ENCODE measurements around the gene KCNQ1.

The KCNQ1 gene

GRCh38 chr11:2571598-2572281, 126.9 kb downstream of the KCNQ1 start:
- H3K4me3 ChIP-seq (ENCODE audit: severe bottlenecking) = no peak overlapping the region
- H3K27me3 ChIP-seq (ENCODE audit: insufficient read depth, poor library complexity, severe bottlenecking) = no peaks in the 10 kb centered on the region
- no peaks in the 10 kb centered on the region for H3K9me3 ChIP-seq (ENCODE audit: severe bottlenecking)
- TF ChIP-seq CTCF (IDR thresholded peaks at IDR 0.05; ENCODE audit: poor library complexity, severe bottlenecking) = no peak
- H3K27ac ChIP-seq (ENCODE audit: poor library complexity, severe bottlenecking) = no peak overlapping the region
- ATAC-seq (ENCODE audit: low read depth) (no peak), DNase-seq (ENCODE audit: low spot score) (peak; percentile 56)
- no peaks in the 10 kb centered on the region for H3K36me3 ChIP-seq (ENCODE audit: low read depth)
- no peaks in the 10 kb centered on the region for H3K4me1 ChIP-seq (ENCODE audit: insufficient read depth, poor library complexity, severe bottlenecking)

- H3K27me3 ChIP-seq (ENCODE audit: insufficient read depth, poor library complexity, severe bottlenecking) = no peaks in the 10 kb centered on the region
- no peak for ATAC-seq (ENCODE audit: low read depth)
- H3K36me3 ChIP-seq (ENCODE audit: low read depth) = no peaks in the 10 kb centered on the region
- H3K4me1 ChIP-seq (ENCODE audit: insufficient read depth, poor library complexity, severe bottlenecking) = no peaks in the 10 kb centered on the region
- DNase-seq (ENCODE audit: low spot score) = no peak
- H3K4me3 ChIP-seq (ENCODE audit: severe bottlenecking) = no peak overlapping the region
- H3K27ac ChIP-seq (ENCODE audit: poor library complexity, severe bottlenecking) = no peak overlapping the region
- TF ChIP-seq CTCF (IDR thresholded peaks at IDR 0.05; ENCODE audit: poor library complexity, severe bottlenecking) = no peak
- H3K9me3 ChIP-seq (ENCODE audit: severe bottlenecking) = no peaks in the 10 kb centered on the region
Observed at GRCh38 chr11:2572491-2573239, 127.9 kb downstream of the KCNQ1 start.

GRCh38 chr11:2573240-2574042, 128.6 kb downstream of the KCNQ1 start:
- no peak for TF ChIP-seq CTCF (IDR thresholded peaks at IDR 0.05; ENCODE audit: poor library complexity, severe bottlenecking)
- H3K4me1 ChIP-seq (ENCODE audit: insufficient read depth, poor library complexity, severe bottlenecking) = no peaks in the 10 kb centered on the region
- H3K27ac ChIP-seq (ENCODE audit: poor library complexity, severe bottlenecking) = no peak overlapping the region
- no peaks in the 10 kb centered on the region for H3K36me3 ChIP-seq (ENCODE audit: low read depth)
- no peak overlapping the region for H3K4me3 ChIP-seq (ENCODE audit: severe bottlenecking)
- no peak for ATAC-seq (ENCODE audit: low read depth)
- no peaks in the 10 kb centered on the region for H3K9me3 ChIP-seq (ENCODE audit: severe bottlenecking)
- no peaks in the 10 kb centered on the region for H3K27me3 ChIP-seq (ENCODE audit: insufficient read depth, poor library complexity, severe bottlenecking)
- peak; percentile 51 for DNase-seq (ENCODE audit: low spot score)

GRCh38 chr11:2574043-2574552, 129.3 kb downstream of the KCNQ1 start:
- Histone ChIP-seq H3K9me3 (ENCODE audit: severe bottlenecking) (no peaks in the 10 kb centered on the region), H3K36me3 (ENCODE audit: low read depth) (no peaks in the 10 kb centered on the region), H3K4me1 (ENCODE audit: insufficient read depth, poor library complexity, severe bottlenecking) (no peaks in the 10 kb centered on the region), H3K27ac (ENCODE audit: poor library complexity, severe bottlenecking) (no peak overlapping the region), H3K4me3 (ENCODE audit: severe bottlenecking) (no peak overlapping the region), H3K27me3 (ENCODE audit: insufficient read depth, poor library complexity, severe bottlenecking) (no peaks in the 10 kb centered on the region)
- no peak for ATAC-seq (ENCODE audit: low read depth)
- peak; percentile 49 for DNase-seq (ENCODE audit: low spot score)
- no peak for TF ChIP-seq CTCF (IDR thresholded peaks at IDR 0.05; ENCODE audit: poor library complexity, severe bottlenecking)
